ENCODE results near the gene BRMS1.

The BRMS1 gene

DNA sequence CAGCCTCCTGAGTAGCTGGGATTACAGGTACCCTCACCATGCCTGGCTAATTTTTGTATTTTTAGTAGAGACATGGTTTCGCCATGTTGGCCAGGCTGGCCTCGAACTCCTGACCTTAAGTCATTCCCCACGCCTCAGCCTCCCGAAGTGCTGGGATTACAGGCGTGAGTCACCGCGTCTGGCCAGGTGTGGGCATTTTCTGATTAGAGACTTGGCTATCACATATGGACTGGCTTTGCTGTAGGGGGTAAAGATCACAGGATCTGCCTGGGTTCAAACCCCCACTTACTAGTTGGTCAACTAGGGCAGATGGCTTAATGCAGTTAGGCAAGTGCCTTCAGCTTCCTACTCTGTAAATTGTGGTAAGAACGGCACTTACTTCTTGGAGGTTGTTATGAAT is 34.6 kb downstream of the BRMS1 start:
- no peak overlapping the region for H3K18ac ChIP-seq (ENCODE audit: low read length)
- no peak overlapping the region for H4K12ac ChIP-seq (ENCODE audit: low read depth, low read length)
- no CpG with 5 or more reads among the region's 8 CpGs for WGBS (ENCODE audit: extremely low coverage, insufficient coverage, insufficient read length)
- H3K9me3 ChIP-seq (ENCODE audit: insufficient read depth, low read depth, low read length): peaks cover 2% of the 10 kb centered on the region
- no peak overlapping the region for H3K27ac ChIP-seq (ENCODE audit: low read depth, low read length)
- no peak overlapping the region for H4K91ac ChIP-seq (ENCODE audit: low read depth, low read length)
- H2AFZ ChIP-seq (ENCODE audit: insufficient read depth, low read length, poor library complexity): no peak overlapping the region
- H2BK5ac ChIP-seq (ENCODE audit: low read depth, low read length, poor library complexity): no peak overlapping the region
- H3K79me1 ChIP-seq (ENCODE audit: low read length): peaks cover 16% of the 10 kb centered on the region
- DNase-seq: no peak
- no peak overlapping the region for H3K4me2 ChIP-seq (ENCODE audit: low read length)
- H2AK5ac ChIP-seq (ENCODE audit: low read length): no peak overlapping the region
- no peak overlapping the region for H2BK12ac ChIP-seq (ENCODE audit: low read length)
- H3K36me3 ChIP-seq (ENCODE audit: control insufficient read depth in 1 of 2, insufficient read depth in 2 of 2, low read length in 2 of 2): no peaks in the 10 kb centered on the region
- H3K27me3 ChIP-seq (ENCODE audit: insufficient read depth, low read length): no peaks in the 10 kb centered on the region
- no peak overlapping the region for H3K14ac ChIP-seq (ENCODE audit: low read length)
- H4K8ac ChIP-seq (ENCODE audit: low read depth, low read length): no peak overlapping the region
- H3K9ac ChIP-seq (ENCODE audit: low read length): no peak overlapping the region
- H3K79me2 ChIP-seq (ENCODE audit: control insufficient read depth, insufficient read depth, low read length, poor library complexity): no peaks in the 10 kb centered on the region
- no peak overlapping the region for H2BK120ac ChIP-seq (ENCODE audit: insufficient read depth, low read length, poor library complexity)
- H3K23ac ChIP-seq (ENCODE audit: low read length): no peak overlapping the region
- H3K4me3 ChIP-seq (ENCODE audit: low read depth, low read length): no peak overlapping the region
- peaks cover 21% of the 10 kb centered on the region in 2 experiments for H3K4me1 ChIP-seq (ENCODE audit: control insufficient read depth in 1 of 2, insufficient read depth in 2 of 2, low read length in 2 of 2)
- H3K4ac ChIP-seq (ENCODE audit: low read depth, low read length): no peak overlapping the region

DNA sequence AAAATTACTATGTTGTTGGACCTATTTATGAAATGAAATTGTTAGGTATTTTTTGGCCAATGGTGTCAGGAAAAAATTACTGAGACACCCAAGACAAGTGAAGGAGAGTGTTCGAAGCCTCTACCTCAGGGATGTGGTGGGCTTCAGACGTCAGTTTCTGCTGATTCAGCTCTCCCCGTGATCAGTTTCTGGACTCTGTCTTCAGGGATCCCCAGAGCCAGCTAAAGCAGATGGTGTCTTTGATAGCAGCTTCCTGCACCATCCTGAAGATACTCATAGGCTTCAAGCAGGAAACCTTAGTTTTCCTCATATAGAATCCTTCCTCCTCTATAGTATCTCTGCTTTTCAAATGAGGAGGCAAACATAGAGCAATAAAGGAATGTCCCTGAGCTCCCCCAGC is 35.4 kb downstream of the BRMS1 start:
- H3K4me1 ChIP-seq (ENCODE audit: control insufficient read depth in 1 of 2, insufficient read depth in 2 of 2, low read length in 2 of 2): peaks cover 16 to 18% of the 10 kb centered on the region in 2 experiments
- H2AFZ ChIP-seq (ENCODE audit: insufficient read depth, low read length, poor library complexity): no peak overlapping the region
- H2BK5ac ChIP-seq (ENCODE audit: low read depth, low read length, poor library complexity): no peak overlapping the region
- no peaks in the 10 kb centered on the region for H3K36me3 ChIP-seq (ENCODE audit: control insufficient read depth in 1 of 2, insufficient read depth in 2 of 2, low read length in 2 of 2)
- DNase-seq: no peak
- no peak overlapping the region for H3K4me3 ChIP-seq (ENCODE audit: low read depth, low read length)
- H3K79me1 ChIP-seq (ENCODE audit: low read length): peaks cover 14% of the 10 kb centered on the region
- no CpG with 5 or more reads among the region's 3 CpGs for WGBS (ENCODE audit: extremely low coverage, insufficient coverage, insufficient read length)
- no peak overlapping the region for H3K18ac ChIP-seq (ENCODE audit: low read length)
- H3K79me2 ChIP-seq (ENCODE audit: control insufficient read depth, insufficient read depth, low read length, poor library complexity): no peaks in the 10 kb centered on the region
- no peak overlapping the region for H2BK120ac ChIP-seq (ENCODE audit: insufficient read depth, low read length, poor library complexity)
- H3K9ac ChIP-seq (ENCODE audit: low read length): no peak overlapping the region
- H2AK5ac ChIP-seq (ENCODE audit: low read length): no peak overlapping the region
- no peaks in the 10 kb centered on the region for H3K9me3 ChIP-seq (ENCODE audit: insufficient read depth, low read depth, low read length)
- no peak overlapping the region for H3K14ac ChIP-seq (ENCODE audit: low read length)
- no peak overlapping the region for H3K4ac ChIP-seq (ENCODE audit: low read depth, low read length)
- H3K23ac ChIP-seq (ENCODE audit: low read length): no peak overlapping the region
- H2BK12ac ChIP-seq (ENCODE audit: low read length): no peak overlapping the region
- H4K8ac ChIP-seq (ENCODE audit: low read depth, low read length): no peak overlapping the region
- no peak overlapping the region for H4K91ac ChIP-seq (ENCODE audit: low read depth, low read length)
- H3K27ac ChIP-seq (ENCODE audit: low read depth, low read length): no peak overlapping the region
- H4K12ac ChIP-seq (ENCODE audit: low read depth, low read length): no peak overlapping the region
- no peak overlapping the region for H3K4me2 ChIP-seq (ENCODE audit: low read length)
- peaks cover 3% of the 10 kb centered on the region for H3K27me3 ChIP-seq (ENCODE audit: insufficient read depth, low read length)

GRCh38 chr11:66302656-66303055 is 42.2 kb downstream of the BRMS1 start:
- H4K91ac ChIP-seq (ENCODE audit: low read depth, low read length): no peak overlapping the region
- H3K9ac ChIP-seq (ENCODE audit: low read length): no peak overlapping the region
- no peak overlapping the region for H3K4me2 ChIP-seq (ENCODE audit: low read length)
- peaks cover 3% of the 10 kb centered on the region for H3K27me3 ChIP-seq (ENCODE audit: insufficient read depth, low read length)
- H3K9me3 ChIP-seq (ENCODE audit: insufficient read depth, low read depth, low read length): no peaks in the 10 kb centered on the region
- H3K18ac ChIP-seq (ENCODE audit: low read length): no peak overlapping the region
- H3K79me2 ChIP-seq (ENCODE audit: control insufficient read depth, insufficient read depth, low read length, poor library complexity): no peaks in the 10 kb centered on the region
- no peak overlapping the region for H3K4ac ChIP-seq (ENCODE audit: low read depth, low read length)
- H2AK5ac ChIP-seq (ENCODE audit: low read length): no peak overlapping the region
- no peak overlapping the region for H3K14ac ChIP-seq (ENCODE audit: low read length)
- no peak overlapping the region for H2BK5ac ChIP-seq (ENCODE audit: low read depth, low read length, poor library complexity)
- H2BK120ac ChIP-seq (ENCODE audit: insufficient read depth, low read length, poor library complexity): no peak overlapping the region
- no peak overlapping the region for H3K4me3 ChIP-seq (ENCODE audit: low read depth, low read length)
- H2BK12ac ChIP-seq (ENCODE audit: low read length): no peak overlapping the region
- no peak overlapping the region for H4K8ac ChIP-seq (ENCODE audit: low read depth, low read length)
- H3K36me3 ChIP-seq (ENCODE audit: control insufficient read depth in 1 of 2, insufficient read depth in 2 of 2, low read length in 2 of 2): no peaks in the 10 kb centered on the region
- no peaks in the 10 kb centered on the region for H3K79me1 ChIP-seq (ENCODE audit: low read length)
- H3K4me1 ChIP-seq (ENCODE audit: control insufficient read depth in 1 of 2, insufficient read depth in 2 of 2, low read length in 2 of 2): no peaks in the 10 kb centered on the region
- H2AFZ ChIP-seq (ENCODE audit: insufficient read depth, low read length, poor library complexity): no peak overlapping the region
- DNase-seq: no peak
- H4K12ac ChIP-seq (ENCODE audit: low read depth, low read length): no peak overlapping the region
- no peak overlapping the region for H3K23ac ChIP-seq (ENCODE audit: low read length)
- WGBS (ENCODE audit: extremely low coverage, insufficient coverage, insufficient read length): no CpG with 5 or more reads among the region's 12 CpGs
- H3K27ac ChIP-seq (ENCODE audit: low read depth, low read length): no peak overlapping the region

GRCh38 chr11:66299186-66299585 is 45.7 kb downstream of the BRMS1 start:
- DNase-seq: no peak
- no peak overlapping the region for H4K12ac ChIP-seq (ENCODE audit: low read depth, low read length)
- H2AK5ac ChIP-seq (ENCODE audit: low read length): no peak overlapping the region
- H3K27me3 ChIP-seq (ENCODE audit: insufficient read depth, low read length): no peaks in the 10 kb centered on the region
- H3K9me3 ChIP-seq (ENCODE audit: insufficient read depth, low read depth, low read length): peaks cover 3% of the 10 kb centered on the region
- no peaks in the 10 kb centered on the region for H3K4me1 ChIP-seq (ENCODE audit: control insufficient read depth in 1 of 2, insufficient read depth in 2 of 2, low read length in 2 of 2)
- H3K23ac ChIP-seq (ENCODE audit: low read length): no peak overlapping the region
- H3K4ac ChIP-seq (ENCODE audit: low read depth, low read length): no peak overlapping the region
- no peak overlapping the region for H2BK5ac ChIP-seq (ENCODE audit: low read depth, low read length, poor library complexity)
- H3K79me1 ChIP-seq (ENCODE audit: low read length): no peaks in the 10 kb centered on the region
- H2AFZ ChIP-seq (ENCODE audit: insufficient read depth, low read length, poor library complexity): no peak overlapping the region
- no peak overlapping the region for H2BK120ac ChIP-seq (ENCODE audit: insufficient read depth, low read length, poor library complexity)
- H3K18ac ChIP-seq (ENCODE audit: low read length): no peak overlapping the region
- no peak overlapping the region for H3K14ac ChIP-seq (ENCODE audit: low read length)
- H4K91ac ChIP-seq (ENCODE audit: low read depth, low read length): no peak overlapping the region
- no peak overlapping the region for H4K8ac ChIP-seq (ENCODE audit: low read depth, low read length)
- no peak overlapping the region for H2BK12ac ChIP-seq (ENCODE audit: low read length)
- no peak overlapping the region for H3K4me2 ChIP-seq (ENCODE audit: low read length)
- H3K36me3 ChIP-seq (ENCODE audit: control insufficient read depth in 1 of 2, insufficient read depth in 2 of 2, low read length in 2 of 2): no peaks in the 10 kb centered on the region
- no peak overlapping the region for H3K9ac ChIP-seq (ENCODE audit: low read length)
- no peak overlapping the region for H3K4me3 ChIP-seq (ENCODE audit: low read depth, low read length)
- H3K79me2 ChIP-seq (ENCODE audit: control insufficient read depth, insufficient read depth, low read length, poor library complexity): no peaks in the 10 kb centered on the region
- H3K27ac ChIP-seq (ENCODE audit: low read depth, low read length): no peak overlapping the region
- WGBS (ENCODE audit: extremely low coverage, insufficient coverage, insufficient read length): no CpG with 5 or more reads among the region's 3 CpGs

All from trophoblast cell (in vitro differentiated cells and primary cell).